Stimulated activated CD4-positive, alpha-beta T cell treated with anti-CD3 and anti-CD28 coated beads, Interleukin-2, amount 100 ng/mL, for 48 hours (primary cell): ENCODE measurements around the gene PRICKLE1.

Experiments used
- DNase-seq, 2 donors: peaks; one replicate each; pipeline ENCODE4 v3.0.0-alpha.2; 2020

The PRICKLE1 gene

GRCh38 chr12:42446761-42447160, 142.8 kb downstream of the PRICKLE1 start:
- no peak for DNase-seq

GRCh38 chr12:42445891-42446290, 143.7 kb downstream of the PRICKLE1 start:
- DNase-seq: no peak

GRCh38 chr12:42444192-42444943, 145.2 kb downstream of the PRICKLE1 start:
- no peak for DNase-seq

- DNase-seq: no peak
Measured at GRCh38 chr12:42442888-42443287, 146.7 kb downstream of the PRICKLE1 start.

- DNase-seq: no peak
Measured at GRCh38 chr12:42442311-42442759, 147.2 kb downstream of the PRICKLE1 start.

GRCh38 chr12:42440608-42441007, 148.9 kb downstream of the PRICKLE1 start:
- no peak for DNase-seq

- DNase-seq: no peak
Measured at GRCh38 chr12:42432517-42433140, 156.9 kb downstream of the PRICKLE1 start.

GRCh38 chr12:42428850-42429249, 160.7 kb downstream of the PRICKLE1 start:
- no peak for DNase-seq

GRCh38 chr12:42426746-42427145, 162.8 kb downstream of the PRICKLE1 start:
- DNase-seq: no peak

- no peak for DNase-seq
Measured at GRCh38 chr12:42422785-42423184, 166.8 kb downstream of the PRICKLE1 start.

- no peak for DNase-seq
Measured at GRCh38 chr12:42421844-42422779, 167.4 kb downstream of the PRICKLE1 start.

GRCh38 chr12:42420395-42420794, 169.2 kb downstream of the PRICKLE1 start:
- DNase-seq: no peak

- DNase-seq: no peak
Measured at GRCh38 chr12:42410340-42410739, 179.2 kb downstream of the PRICKLE1 start.

GRCh38 chr12:42409471-42409870, 180.1 kb downstream of the PRICKLE1 start:
- DNase-seq: no peak

- no peak for DNase-seq
Measured at GRCh38 chr12:42407306-42407705, 182.2 kb downstream of the PRICKLE1 start.
